OCI-LY1 (cell line): ENCODE data around the gene RAB14.

Experiments
- H2AFZ ChIP-seq: fragments of 200-600 bp; sonication (generic), shearing (Covaris generic); 2 replicates; pipeline ENCODE4 v1.6.0; 2014; ENCODE audit warnings: antibody characterized with exemption, mild to moderate bottlenecking, low read length
- H3F3A ChIP-seq: fragments of 200-600 bp; sonication (generic), shearing (Covaris generic); 2 replicates; pipeline ENCODE4 v1.6.0; 2014; ENCODE audit warnings: mild to moderate bottlenecking, antibody characterized with exemption, low read length, moderate library complexity; ENCODE audit not compliant: insufficient read depth
- H3K27ac ChIP-seq: fragments of 200-600 bp; sonication (generic); 2 replicates; pipeline ENCODE4 v1.5.1; 2014; ENCODE audit warnings: low read length, mixed run types, mild to moderate bottlenecking, low read depth; ENCODE audit not compliant: poor library complexity, severe bottlenecking
- H3K27me3 ChIP-seq: fragments of 200-600 bp; sonication (generic); 2 replicates; pipeline ENCODE4 v1.6.0; 2014; ENCODE audit warnings: antibody characterized with exemption, mild to moderate bottlenecking, low read length, moderate library complexity; ENCODE audit not compliant: insufficient read depth
- H3K36me3 ChIP-seq: fragments of 200-600 bp; sonication (generic); 2 replicates; pipeline ENCODE4 v1.6.1; 2014; ENCODE audit warnings: mild to moderate bottlenecking, antibody characterized with exemption, low read length, moderate library complexity, mixed read lengths; ENCODE audit not compliant: insufficient read depth
- H3K4me1 ChIP-seq: fragments of 200-600 bp; sonication (generic); 2 replicates; pipeline ENCODE4 v1.5.1; 2014; ENCODE audit warnings: mild to moderate bottlenecking, low read length, moderate library complexity; ENCODE audit not compliant: insufficient read depth, severe bottlenecking
- H3K4me2 ChIP-seq: fragments of 200-600 bp; sonication (generic), shearing (Covaris generic); 2 replicates; pipeline ENCODE4 v1.6.1; 2014; ENCODE audit warnings: low read length
- H3K4me3 ChIP-seq: fragments of 200-600 bp; sonication (generic); 2 replicates; pipeline ENCODE4 v1.5.1; 2014; ENCODE audit warnings: low read length, low read depth, mild to moderate bottlenecking, mixed read lengths; ENCODE audit not compliant: poor library complexity, severe bottlenecking
- H3K79me2 ChIP-seq: fragments of 200-600 bp; shearing (Covaris generic); 2 replicates; pipeline ENCODE4 v1.6.1; 2016; ENCODE audit warnings: mixed run types, low read length, mixed read lengths; ENCODE audit not compliant: insufficient read depth
- H3K9ac ChIP-seq: fragments of 200-600 bp; sonication (generic), shearing (Covaris generic); 2 replicates; pipeline ENCODE4 v1.6.1; 2014; ENCODE audit warnings: mild to moderate bottlenecking, low read length, mixed read lengths
- H3K9me2 ChIP-seq: fragments of 200-600 bp; sonication (generic), shearing (Covaris generic); 2 replicates; pipeline ENCODE4 v1.6.1; 2014; ENCODE audit warnings: low read depth, mild to moderate bottlenecking, low read length, mixed read lengths
- H3K9me3 ChIP-seq: fragments of 200-600 bp; shearing (Covaris generic); 2 replicates; pipeline ENCODE4 v1.6.1; 2014; ENCODE audit warnings: low read length, mixed read lengths
- H4K20me1 ChIP-seq: fragments of 200-600 bp; sonication (generic), shearing (Covaris generic); 2 replicates; pipeline ENCODE4 v1.6.0; 2016; ENCODE audit warnings: mild to moderate bottlenecking, low read length; ENCODE audit not compliant: insufficient read depth
- CTCF ChIP-seq: fragments of 200-600 bp; sonication (generic), shearing (Covaris generic); IDR thresholded peaks from 2 replicates; pipeline ENCODE4 v1.5.1; 2017; ENCODE audit warnings: mild to moderate bottlenecking, antibody characterized with exemption, low read length, moderate library complexity, mixed read lengths
- EZH2 ChIP-seq: fragments of 200-600 bp; sonication (generic), shearing (Covaris generic); IDR thresholded peaks from 2 replicates; pipeline ENCODE4 v1.8.0; 2017; ENCODE audit warnings: borderline replicate concordance, mixed run types, mild to moderate bottlenecking, antibody characterized with exemption, low read length, moderate library complexity, mixed read lengths

The RAB14 gene

GRCh38 chr9:121144482-121144881, 57.2 kb downstream of the RAB14 start:
- H3K79me2 ChIP-seq, result no peaks in the 10 kb centered on the region
- H3K36me3 ChIP-seq, result peaks cover 100% of the 10 kb centered on the region
- no peaks in the 10 kb centered on the region for H3K27me3 ChIP-seq
- no peaks in the 10 kb centered on the region for H4K20me1 ChIP-seq
- no peak overlapping the region for H2AFZ ChIP-seq
- H3K9me2 ChIP-seq, result no peaks in the 10 kb centered on the region
- H3K4me1 ChIP-seq, result no peaks in the 10 kb centered on the region
- H3F3A ChIP-seq, result no peaks in the 10 kb centered on the region
- H3K9ac ChIP-seq, result no peak overlapping the region
- H3K4me3 ChIP-seq, result no peak overlapping the region
- TF ChIP-seq EZH2 (no peak), CTCF (no peak)
- no peak overlapping the region for H3K27ac ChIP-seq
- no peak overlapping the region for H3K4me2 ChIP-seq
- no peaks in the 10 kb centered on the region for H3K9me3 ChIP-seq

- no peak overlapping the region for H3K27ac ChIP-seq
These were observed 57.9 kb downstream of the RAB14 start for GRCh38 chr9:121143771-121144170.

GRCh38 chr9:121141706-121142105, 60.0 kb downstream of the RAB14 start:
- H2AFZ ChIP-seq, result no peak overlapping the region
- H3K27me3 ChIP-seq, result no peaks in the 10 kb centered on the region
- TF ChIP-seq CTCF, result no peak
- TF ChIP-seq EZH2, result no peak
- no peaks in the 10 kb centered on the region for H3K9me3 ChIP-seq
- no peaks in the 10 kb centered on the region for H3K4me1 ChIP-seq
- H3K27ac ChIP-seq, result no peak overlapping the region
- H3K9me2 ChIP-seq, result no peaks in the 10 kb centered on the region
- no peak overlapping the region for H3K9ac ChIP-seq
- H3K36me3 ChIP-seq, result peaks cover 97% of the 10 kb centered on the region
- H3K79me2 ChIP-seq, result no peaks in the 10 kb centered on the region
- H3K4me2 ChIP-seq, result no peak overlapping the region
- H4K20me1 ChIP-seq, result no peaks in the 10 kb centered on the region
- H3K4me3 ChIP-seq, result no peak overlapping the region
- H3F3A ChIP-seq, result no peaks in the 10 kb centered on the region

More at GRCh38 chr9:121143771-121144170, 57.9 kb downstream of the RAB14 start:
- H3K4me2 ChIP-seq, result no peak overlapping the region
- H3K36me3 ChIP-seq, result peaks cover 100% of the 10 kb centered on the region
- no peak overlapping the region for H3K4me3 ChIP-seq
- H3K9me3 ChIP-seq, result no peaks in the 10 kb centered on the region
- no peak overlapping the region for H3K9ac ChIP-seq
- no peak overlapping the region for H2AFZ ChIP-seq
- no peaks in the 10 kb centered on the region for H3K9me2 ChIP-seq
- H3K4me1 ChIP-seq, result no peaks in the 10 kb centered on the region
- H3F3A ChIP-seq, result no peaks in the 10 kb centered on the region
- H3K79me2 ChIP-seq, result no peaks in the 10 kb centered on the region
- no peaks in the 10 kb centered on the region for H3K27me3 ChIP-seq
- TF ChIP-seq EZH2 (no peak), CTCF (no peak)
- H4K20me1 ChIP-seq, result no peaks in the 10 kb centered on the region
